Peyer's patch (tissue), 4 donors: ENCODE results near the gene ELMOD3. TPM values are rescaled to one million over a fixed set of nuclear protein-coding genes. Genes with fewer than 3 reads are reported as not detected.

Experiments used
- DNase-seq, 3 donors: peaks; one replicate each; pipeline ENCODE4 v3.0.0-alpha.2; 2017 to 2019
- H3K27ac ChIP-seq, 4 donors: fragments of 200-600 bp; sonication (generic); one replicate each; pipeline ENCODE4 v1.5.1; 2016 to 2019
- H3K27me3 ChIP-seq, 2 donors: fragments of 200-600 bp; sonication (generic); one replicate each; pipeline ENCODE4 v1.5.1; 2019
- H3K36me3 ChIP-seq, 3 donors: fragments of 200-600 bp; sonication (generic); one replicate each; pipeline ENCODE4 v1.5.1; 2016 to 2019
- H3K4me1 ChIP-seq, 4 donors: fragments of 200-600 bp; sonication (generic); one replicate each; pipeline ENCODE4 v1.5.1; 2016 to 2019
- H3K4me3 ChIP-seq, 4 donors: fragments of 200-600 bp; sonication (generic); 1 replicate in 3 of 4; 2 replicates in 1 of 4; pipeline ENCODE4 v1.5.1; 2016 to 2019; ENCODE audit warnings: mild to moderate bottlenecking in 1 of 4
- H3K9me3 ChIP-seq, 4 donors: fragments of 200-600 bp; sonication (generic); one replicate each; pipeline ENCODE4 v1.5.1; 2016 to 2019; ENCODE audit warnings: mild to moderate bottlenecking in 1 of 4
- POLR2A ChIP-seq, 2 donors: fragments of 450-650 bp; IDR thresholded peaks; one replicate each; pipeline ENCODE4 v1.5.1; 2017; ENCODE audit warnings: antibody characterized with exemption in 2 of 2, mild to moderate bottlenecking in 2 of 2, moderate library complexity in 2 of 2
- total RNA-seq, 4 donors: library from RNA; depleted of rRNA; stranded (reverse); fragments of >200 nt; gene quantifications; one replicate each; pipeline ENCODE4 v1.1.0, GENCODE V29; 2016
- TF ChIP-seq, protein P1 (sequence below), 6 experiments: fragments of 450-650 bp in 4 of 6; fragments of 200-600 bp in 2 of 6; sonication (generic) in 1 of 6; IDR thresholded peaks; one replicate each; pipeline ENCODE4 v1.5.1; 2017 to 2019; ENCODE audit warnings: antibody characterized with exemption in 6 of 6, mild to moderate bottlenecking in 3 of 6, moderate library complexity in 1 of 6

Gene ELMOD3
- total RNA-seq, 4 donors from 2014 or later, result 28.1 to 49.4 (median 45.8) TPM

DNA sequence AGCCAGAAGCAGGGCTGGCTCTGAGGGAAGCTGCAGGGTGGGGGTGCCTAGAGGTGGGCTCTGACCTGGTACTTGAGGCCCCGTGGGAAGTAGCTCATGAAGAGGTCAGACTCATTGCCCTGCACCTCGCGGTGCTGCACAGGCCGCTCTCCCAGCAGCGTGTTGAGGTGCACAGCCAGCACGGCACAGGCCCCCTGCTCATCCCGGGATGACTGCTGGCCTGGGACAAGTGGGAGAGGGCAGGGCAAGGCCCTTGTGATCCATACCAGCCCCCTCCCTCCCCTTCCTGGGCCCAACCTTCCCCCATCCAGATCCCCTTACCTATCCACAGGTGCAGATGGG is 46.9 kb downstream of the ELMOD3 start:
- peaks cover 0 to 9% (median 0%) of the 10 kb centered on the region in 4 donors for H3K4me1 ChIP-seq
- peaks cover 0 to 21% (median 0%) of the 10 kb centered on the region in 3 donors for H3K36me3 ChIP-seq
- TF ChIP-seq, protein P1, sequence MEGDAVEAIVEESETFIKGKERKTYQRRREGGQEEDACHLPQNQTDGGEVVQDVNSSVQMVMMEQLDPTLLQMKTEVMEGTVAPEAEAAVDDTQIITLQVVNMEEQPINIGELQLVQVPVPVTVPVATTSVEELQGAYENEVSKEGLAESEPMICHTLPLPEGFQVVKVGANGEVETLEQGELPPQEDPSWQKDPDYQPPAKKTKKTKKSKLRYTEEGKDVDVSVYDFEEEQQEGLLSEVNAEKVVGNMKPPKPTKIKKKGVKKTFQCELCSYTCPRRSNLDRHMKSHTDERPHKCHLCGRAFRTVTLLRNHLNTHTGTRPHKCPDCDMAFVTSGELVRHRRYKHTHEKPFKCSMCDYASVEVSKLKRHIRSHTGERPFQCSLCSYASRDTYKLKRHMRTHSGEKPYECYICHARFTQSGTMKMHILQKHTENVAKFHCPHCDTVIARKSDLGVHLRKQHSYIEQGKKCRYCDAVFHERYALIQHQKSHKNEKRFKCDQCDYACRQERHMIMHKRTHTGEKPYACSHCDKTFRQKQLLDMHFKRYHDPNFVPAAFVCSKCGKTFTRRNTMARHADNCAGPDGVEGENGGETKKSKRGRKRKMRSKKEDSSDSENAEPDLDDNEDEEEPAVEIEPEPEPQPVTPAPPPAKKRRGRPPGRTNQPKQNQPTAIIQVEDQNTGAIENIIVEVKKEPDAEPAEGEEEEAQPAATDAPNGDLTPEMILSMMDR (IDR thresholded peaks at IDR 0.05), result no peak
- no peak for TF ChIP-seq POLR2A (IDR thresholded peaks at IDR 0.05)
- no peak overlapping the region for H3K27ac ChIP-seq
- H3K9me3 ChIP-seq, result no peaks in the 10 kb centered on the region
- no peaks in the 10 kb centered on the region for H3K27me3 ChIP-seq
- H3K4me3 ChIP-seq, result no peak overlapping the region
- DNase-seq, result peak in 1 of 3 donors; percentile 27

DNA sequence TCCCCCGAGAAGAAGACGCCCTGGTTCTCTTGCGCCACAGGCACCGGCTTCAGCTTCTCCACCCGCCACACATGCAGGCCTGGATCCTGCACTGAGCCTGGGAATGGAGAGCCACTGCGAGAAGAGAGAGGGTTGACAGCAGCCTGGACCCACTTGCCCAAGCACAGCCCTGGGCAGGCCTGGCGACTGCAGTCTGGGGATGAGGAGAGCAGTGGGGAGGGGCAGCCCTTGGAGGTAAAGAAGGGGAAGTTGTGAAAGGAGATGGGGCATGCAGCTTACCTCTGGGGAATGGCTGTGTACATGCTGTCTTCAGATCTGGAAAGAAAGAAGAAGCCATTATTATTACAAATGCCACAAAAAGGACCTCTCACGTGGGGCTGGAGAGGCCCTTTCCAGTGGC is 47.3 kb downstream of the ELMOD3 start:
- TF ChIP-seq, protein P1 (IDR thresholded peaks at IDR 0.05), result no peak
- no peak for TF ChIP-seq POLR2A (IDR thresholded peaks at IDR 0.05)
- Histone ChIP-seq H3K27ac (no peak overlapping the region), H3K4me3 (no peak overlapping the region), H3K4me1 (peaks cover 0 to 9% (median 0%) of the 10 kb centered on the region in 4 donors), H3K27me3 (no peaks in the 10 kb centered on the region), H3K9me3 (no peaks in the 10 kb centered on the region), H3K36me3 (peaks cover 0 to 21% (median 0%) of the 10 kb centered on the region in 3 donors)
- peak in 1 of 3 donors; percentile 24 for DNase-seq

DNA sequence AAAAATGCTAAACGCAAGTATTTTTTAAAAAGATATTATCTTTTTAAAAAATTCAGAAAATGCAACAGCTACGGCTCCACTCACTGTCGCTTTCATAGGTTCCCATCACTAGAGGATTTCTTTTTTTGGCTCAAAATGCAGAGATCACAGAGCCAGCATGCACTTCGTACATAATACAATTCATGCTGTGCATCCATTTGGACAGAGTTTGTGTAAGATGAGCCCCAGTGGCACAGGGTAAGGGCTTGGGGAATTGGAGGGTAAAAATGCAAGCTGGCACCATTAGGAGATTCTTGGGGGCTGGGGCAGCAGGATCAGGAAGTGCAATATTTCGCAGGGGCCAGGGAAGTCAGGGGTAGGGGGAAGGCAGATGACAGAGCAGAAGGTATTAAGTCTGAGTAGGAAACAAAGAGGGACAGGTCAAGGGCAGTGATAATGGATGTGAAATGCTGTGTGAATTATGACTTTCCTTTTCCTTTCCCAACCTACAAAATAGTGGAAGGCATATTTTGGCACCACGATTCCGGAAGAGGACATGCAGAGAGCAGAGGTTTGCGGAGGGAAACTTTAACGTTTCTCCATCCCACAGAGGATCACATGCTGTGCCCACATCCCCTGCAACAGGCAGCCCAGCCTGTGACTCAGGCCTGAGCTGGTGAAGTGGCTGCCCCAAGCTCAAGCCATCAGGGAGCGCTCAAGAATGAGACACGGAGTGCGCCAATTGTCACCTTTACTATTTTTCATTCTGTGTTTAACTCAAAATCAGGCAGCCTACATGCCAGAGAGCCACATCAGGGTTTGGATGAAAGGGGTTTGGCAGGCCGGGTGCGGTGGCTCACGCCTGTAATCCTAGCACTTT is 50.9 kb downstream of the ELMOD3 start:
- Histone ChIP-seq H3K27ac (peak overlapping the region in 3 of 4 donors; percentile 21 to 66 (median 54)), H3K27me3 (no peaks in the 10 kb centered on the region), H3K4me3 (no peak overlapping the region), H3K4me1 (peaks cover 0 to 21% (median 14%) of the 10 kb centered on the region in 4 donors), H3K9me3 (no peaks in the 10 kb centered on the region), H3K36me3 (peaks cover 0 to 14% (median 0%) of the 10 kb centered on the region in 3 donors)
- DNase-seq, result peak in 2 of 3 donors; percentile 82 to 90
- TF ChIP-seq POLR2A (IDR thresholded peaks at IDR 0.05), result no peak
- TF ChIP-seq, protein P1 (IDR thresholded peaks at IDR 0.05), result no peak

- Histone ChIP-seq H3K36me3 (no peaks in the 10 kb centered on the region), H3K4me1 (peaks cover 0 to 35% (median 16%) of the 10 kb centered on the region in 4 donors), H3K9me3 (no peaks in the 10 kb centered on the region), H3K4me3 (peak within 1 kb of the TSS; percentile 31 to 52 (median 46)), H3K27me3 (no peaks in the 10 kb centered on the region), H3K27ac (peak within 1 kb of the TSS; percentile 72 to 87 (median 82))
- TF ChIP-seq, protein P1 (IDR thresholded peaks at IDR 0.05), result no peak
- TF ChIP-seq POLR2A (IDR thresholded peaks at IDR 0.05), result peak in 1 of 2 donors; percentile 22
- DNase-seq, result peak; percentile 89 to 94 (median 92)
These were observed 55.4 kb downstream of the ELMOD3 start, which contains the start of gene CAPG for GRCh38 chr2:85409845-85410583. Gene CAPG (minus strand): TSS chr2:85410366. CDS start chr2:85402145, 8,221 bp downstream.

GRCh38 chr2:85410584-85411404 is 56.2 kb downstream of the ELMOD3 start:
- H3K27ac ChIP-seq, result peak overlapping the region; percentile 72 to 87 (median 82)
- no peak for DNase-seq
- H3K27me3 ChIP-seq, result no peaks in the 10 kb centered on the region
- peak overlapping the region in 2 of 4 donors; percentile 44 to 52 for H3K4me3 ChIP-seq
- H3K36me3 ChIP-seq, result no peaks in the 10 kb centered on the region
- TF ChIP-seq POLR2A (IDR thresholded peaks at IDR 0.05), result no peak
- TF ChIP-seq, protein P1 (IDR thresholded peaks at IDR 0.05), result no peak
- peaks cover 0 to 35% (median 15%) of the 10 kb centered on the region in 4 donors for H3K4me1 ChIP-seq
- no peaks in the 10 kb centered on the region for H3K9me3 ChIP-seq
